22Rv1 (cell line): Measurements from ENCODE around the gene MMADHC.
"Not testable (repeated sequence)": the region's sequence is repeated elsewhere in the genome, so short reads cannot be mapped to it uniquely, and the experiment has no call there.

Experiments used
- H3K27ac ChIP-seq: fragments of 450-650 bp; 2 replicates; pipeline ENCODE4 v1.5.1; 2017
- CTCF ChIP-seq: fragments of 450-650 bp; IDR thresholded peaks from 2 replicates; pipeline ENCODE4 v1.5.1; 2017; ENCODE audit warnings: mild to moderate bottlenecking
- ZFX ChIP-seq: fragments of 450-650 bp; IDR thresholded peaks from 2 replicates; pipeline ENCODE4 v1.6.1; 2017; ENCODE audit warnings: antibody characterized with exemption, borderline replicate concordance

The MMADHC gene

GRCh38 chr2:149577269-149577668, 10.3 kb downstream of the MMADHC start:
- TF ChIP-seq CTCF (no peak), ZFX (no peak)
- no peak overlapping the region for H3K27ac ChIP-seq

GRCh38 chr2:149575752-149576151, 11.8 kb downstream of the MMADHC start:
- no peak overlapping the region for H3K27ac ChIP-seq
- TF ChIP-seq CTCF (no peak), ZFX (no peak)

GRCh38 chr2:149575277-149575676, 12.3 kb downstream of the MMADHC start:
- TF ChIP-seq CTCF (no peak), ZFX (no peak)

DNA sequence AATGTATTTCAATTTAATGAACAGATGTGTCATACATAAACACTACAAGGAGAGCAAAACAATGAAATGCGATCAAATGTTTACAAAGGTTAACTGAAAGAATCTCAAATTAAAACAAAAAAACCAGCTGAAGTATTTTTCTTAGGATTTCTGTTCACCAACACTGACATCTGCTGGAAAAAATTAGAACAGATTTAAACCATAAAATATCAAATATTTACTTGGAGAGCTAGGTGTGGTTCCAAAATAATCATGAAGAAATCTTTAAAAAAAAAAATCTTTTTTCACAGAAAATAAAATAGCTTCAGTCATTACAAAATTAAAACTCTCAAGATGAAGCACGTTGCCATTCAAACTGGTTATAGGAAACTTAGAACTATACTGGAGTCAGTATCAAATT, 13.8 kb downstream of the MMADHC start:
- H3K27ac ChIP-seq: no peak overlapping the region
- TF ChIP-seq CTCF (peak; percentile 31), ZFX (no peak)

More at GRCh38 chr2:149575277-149575676, 12.3 kb downstream of the MMADHC start:
- H3K27ac ChIP-seq: no peak overlapping the region

GRCh38 chr2:149572102-149572953, 15.2 kb downstream of the MMADHC start:
- TF ChIP-seq CTCF (no peak), ZFX (no peak)
- no peak overlapping the region for H3K27ac ChIP-seq

- H3K27ac ChIP-seq: no peak overlapping the region
- TF ChIP-seq CTCF (no peak), ZFX (no peak)
Measured at GRCh38 chr2:149568138-149568537, 19.4 kb downstream of the MMADHC start.

DNA sequence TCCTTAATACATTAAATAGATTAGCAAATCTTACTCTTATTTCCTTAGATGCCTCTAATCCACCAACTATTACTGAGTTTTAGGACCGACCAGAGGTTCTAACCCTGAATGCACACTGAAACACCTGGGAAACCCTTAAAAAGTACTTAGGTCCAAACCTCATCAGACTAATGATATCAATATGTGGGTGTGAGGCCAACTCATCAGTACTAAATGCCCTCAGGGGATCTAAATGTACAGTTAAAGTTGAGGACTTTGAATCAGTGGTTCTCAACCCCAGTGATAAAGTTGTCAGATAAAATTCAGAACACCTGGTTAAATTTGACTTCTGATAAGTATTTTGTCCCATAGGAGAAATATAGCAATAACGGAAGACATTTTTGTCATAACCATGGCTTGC, 20.9 kb downstream of the MMADHC start:
- H3K27ac ChIP-seq: no peak overlapping the region
- no peak for TF ChIP-seq ZFX
- TF ChIP-seq CTCF: no peak

- H3K27ac ChIP-seq: not testable (repeated sequence)
Measured at GRCh38 chr2:149565625-149566024, 21.9 kb downstream of the MMADHC start.
